Activated naive CD4-positive, alpha-beta T cell treated with anti-CD3 and anti-CD28 coated beads, Interleukin-2, amount 50 U/mL, for 72 hours (primary cell): ENCODE measurements around the gene LLGL1. TPM values are rescaled to one million over a fixed set of nuclear protein-coding genes. Genes with fewer than 3 reads are reported as not detected.

Experiments used
- ATAC-seq, 2 donors: fragments of 150-1000 bp; cut with Tn5 transposase; 2 replicates each; pipeline ENCODE4 v1.10.0; 2021; ENCODE audit warnings: mild to moderate bottlenecking in 2 of 2, moderate library complexity in 2 of 2
- DNase-seq, 2 donors: peaks; one replicate each; pipeline ENCODE4 v3.0.0; 2021 to 2022; ENCODE audit warnings: low spot score in 2 of 2
- H3K27ac Mint-ChIP-seq, 2 donors: one replicate each; pipeline ENCODE4 v1.8.0; 2022; ENCODE audit warnings: mild to moderate bottlenecking in 2 of 2, mixed read lengths in 2 of 2
- H3K36me3 Mint-ChIP-seq, 2 donors: one replicate each; pipeline ENCODE4 v1.8.0; 2022; ENCODE audit warnings: mixed read lengths in 2 of 2
- H3K9me3 Mint-ChIP-seq, 2 donors: one replicate each; pipeline ENCODE4 v1.8.0; 2022; ENCODE audit warnings: mixed read lengths in 2 of 2
- total RNA-seq, 2 donors: library from RNA; stranded (reverse); gene quantifications; one replicate each; pipeline ENCODE4 v1.2.3, GENCODE V29; 2022

LLGL1 gene
- total RNA-seq, 2 donors from 2014 or later, result 14.5 to 15.0 TPM

GRCh38 chr17:18253947-18254821 is 28.7 kb downstream of the LLGL1 start:
- Mint-ChIP-seq H3K9me3 (no peaks in the 10 kb centered on the region), H3K36me3 (peaks cover 4% of the 10 kb centered on the region in 2 donors), H3K27ac (peak overlapping the region in 1 of 2 donors; percentile 22)
- no peak for DNase-seq
- ATAC-seq, result no peak

- H3K9me3 Mint-ChIP-seq, result no peaks in the 10 kb centered on the region
- DNase-seq (no peak), ATAC-seq (no peak)
- peaks cover 4% of the 10 kb centered on the region in 2 donors for H3K36me3 Mint-ChIP-seq
- no peak overlapping the region for H3K27ac Mint-ChIP-seq
These were observed 29.6 kb downstream of the LLGL1 start for GRCh38 chr17:18254888-18255649.

- no peak overlapping the region for H3K27ac Mint-ChIP-seq
- peaks cover 4% of the 10 kb centered on the region in 2 donors for H3K36me3 Mint-ChIP-seq
These were observed 30.9 kb downstream of the LLGL1 start for GRCh38 chr17:18256351-18256750.

GRCh38 chr17:18256776-18257175 is 31.3 kb downstream of the LLGL1 start:
- no peaks in the 10 kb centered on the region for H3K9me3 Mint-ChIP-seq
- no peak for ATAC-seq
- peak overlapping the region; percentile 60 to 82 for H3K27ac Mint-ChIP-seq
- no peak for DNase-seq
- H3K36me3 Mint-ChIP-seq, result peaks cover 4% of the 10 kb centered on the region in 2 donors

More at GRCh38 chr17:18256351-18256750, 30.9 kb downstream of the LLGL1 start:
- ATAC-seq (no peak), DNase-seq (no peak)
- no peaks in the 10 kb centered on the region for H3K9me3 Mint-ChIP-seq

- Mint-ChIP-seq H3K36me3 (peaks cover 4% of the 10 kb centered on the region in 2 donors), H3K9me3 (no peaks in the 10 kb centered on the region), H3K27ac (peak overlapping the region; percentile 82 to 97)
- DNase-seq (peak; percentile 26 to 68), ATAC-seq (peak in 1 of 2 donors; percentile 12)
These were observed 32.0 kb downstream of the LLGL1 start for GRCh38 chr17:18257268-18257981.

- Mint-ChIP-seq H3K36me3 (peaks cover 4% of the 10 kb centered on the region in 2 donors), H3K27ac (peak overlapping the region; percentile 82 to 97), H3K9me3 (no peaks in the 10 kb centered on the region)
- ATAC-seq, result peak; percentile 37 to 80
- DNase-seq, result peak; percentile 59 to 87
These were observed 32.5 kb downstream of the LLGL1 start for GRCh38 chr17:18257982-18258355.

- ATAC-seq (peak; percentile 27 to 39), DNase-seq (peak; percentile 50 to 82)
- peaks cover 4% of the 10 kb centered on the region in 2 donors for H3K36me3 Mint-ChIP-seq
- no peaks in the 10 kb centered on the region for H3K9me3 Mint-ChIP-seq
- peak within 1 kb of the TSS; percentile 83 to 97 for H3K27ac Mint-ChIP-seq
These were observed 33.1 kb downstream of the LLGL1 start, which contains the start of gene FLII for GRCh38 chr17:18258356-18259038. Gene FLII (minus strand): TSS chr17:18258738. CDS start chr17:18258690, 48 bp downstream.

GRCh38 chr17:18259621-18260331 is 34.3 kb downstream of the LLGL1 start:
- ATAC-seq, result no peak
- peak overlapping the region; percentile 79 to 83 for H3K27ac Mint-ChIP-seq
- peaks cover 4% of the 10 kb centered on the region in 2 donors for H3K36me3 Mint-ChIP-seq
- no peaks in the 10 kb centered on the region for H3K9me3 Mint-ChIP-seq
- DNase-seq, result no peak

GRCh38 chr17:18260332-18261145 is 35.1 kb downstream of the LLGL1 start, which contains the start of gene MIEF2:
Gene MIEF2 (plus strand): TSS chr17:18260662. CDS start chr17:18262721, 2,059 bp downstream.
- ATAC-seq, result peak; percentile 75 to 91
- Mint-ChIP-seq H3K36me3 (peaks cover 4% of the 10 kb centered on the region in 2 donors), H3K9me3 (no peaks in the 10 kb centered on the region), H3K27ac (peak within 1 kb of the TSS; percentile 83 to 91)
- peak; percentile 91 for DNase-seq

- ATAC-seq, result peak; percentile 7 to 32
- Mint-ChIP-seq H3K27ac (peak overlapping the region; percentile 83 to 91), H3K9me3 (no peaks in the 10 kb centered on the region), H3K36me3 (peaks cover 4% of the 10 kb centered on the region in 2 donors)
- DNase-seq, result peak; percentile 49 to 76
These were observed 35.7 kb downstream of the LLGL1 start for GRCh38 chr17:18261146-18261515.

GRCh38 chr17:18261659-18262058 is 36.2 kb downstream of the LLGL1 start:
- Mint-ChIP-seq H3K36me3 (peaks cover 4% of the 10 kb centered on the region in 2 donors), H3K27ac (peak overlapping the region; percentile 65 to 83), H3K9me3 (no peaks in the 10 kb centered on the region)
- DNase-seq (no peak), ATAC-seq (no peak)

GRCh38 chr17:18262111-18262510 is 36.7 kb downstream of the LLGL1 start:
- ATAC-seq (no peak), DNase-seq (no peak)
- Mint-ChIP-seq H3K27ac (peak overlapping the region in 1 of 2 donors; percentile 65), H3K9me3 (no peaks in the 10 kb centered on the region), H3K36me3 (peaks cover 4% of the 10 kb centered on the region in 2 donors)

- DNase-seq (no peak), ATAC-seq (no peak)
- Mint-ChIP-seq H3K36me3 (peaks cover 4% of the 10 kb centered on the region in 2 donors), H3K27ac (no peak overlapping the region), H3K9me3 (no peaks in the 10 kb centered on the region)
These were observed 37.2 kb downstream of the LLGL1 start for GRCh38 chr17:18262641-18263040.

- Mint-ChIP-seq H3K27ac (no peak overlapping the region), H3K36me3 (no peaks in the 10 kb centered on the region), H3K9me3 (no peaks in the 10 kb centered on the region)
- DNase-seq (no peak), ATAC-seq (no peak)
These were observed 38.6 kb downstream of the LLGL1 start for GRCh38 chr17:18263885-18264682.
